CD14-positive monocyte (primary cell): ENCODE measurements around the gene DNAH10. TPM values are rescaled to one million over a fixed set of nuclear protein-coding genes. Genes with fewer than 3 reads are reported as not detected.

Source experiments
- DNase-seq, 3 donors: peaks; one replicate each; pipeline ENCODE4 v3.0.0-alpha.2; 2011 to 2022
- H2AFZ ChIP-seq: 2 replicates; pipeline ENCODE4 v1.6.0; 2012; ENCODE audit warnings: mild to moderate bottlenecking, low read depth, low read length, inconsistent platforms; ENCODE audit not compliant: insufficient read depth, poor library complexity, severe bottlenecking
- H3K27ac ChIP-seq, 2 donors: 1 replicate in 1 of 2; 2 replicates in 1 of 2; pipeline ENCODE4 v1.5.1; 2012 to 2013; ENCODE audit warnings: low read length in 2 of 2, control low read depth in 1 of 2, inconsistent platforms in 1 of 2, low read depth in 1 of 2, mild to moderate bottlenecking in 1 of 2
- H3K27me3 ChIP-seq, 2 donors: one replicate each; pipeline versions ENCODE4 v1.6.0 to v1.6.1; 2011 to 2013; ENCODE audit warnings: low read length in 2 of 2; ENCODE audit not compliant: control insufficient read depth in 2 of 2, insufficient read depth in 2 of 2
- H3K36me3 ChIP-seq, 2 donors: replicated peaks in 1 of 2; 1 replicate in 1 of 2; 2 replicates in 1 of 2; pipeline versions ENCODE4 v1.5.1 to v1.6.1; 2012 to 2013; ENCODE audit warnings: low read length in 2 of 2, control low read depth in 1 of 2, inconsistent platforms in 1 of 2, mild to moderate bottlenecking in 1 of 2; ENCODE audit not compliant: insufficient read depth in 2 of 2, control insufficient read depth in 1 of 2
- H3K4me1 ChIP-seq, 2 donors: 1 replicate in 1 of 2; 2 replicates in 1 of 2; pipeline versions ENCODE4 v1.5.1 to v1.6.1; 2012 to 2013; ENCODE audit warnings: low read length in 2 of 2, control low read depth in 1 of 2, inconsistent platforms in 1 of 2, mild to moderate bottlenecking in 1 of 2, moderate library complexity in 1 of 2; ENCODE audit not compliant: insufficient read depth in 2 of 2, control insufficient read depth in 1 of 2
- H3K4me2 ChIP-seq: replicated peaks from 2 replicates; pipeline ENCODE3; 2012; ENCODE audit warnings: low read length, moderate library complexity, mild to moderate bottlenecking; ENCODE audit not compliant: poor library complexity, severe bottlenecking; ENCODE audit errors: extremely low read depth
- H3K4me3 ChIP-seq, 3 experiments: fragments of 200-600 bp in 1 of 3; sonication (generic) in 1 of 3; replicated peaks in 1 of 3; 1 replicate in 2 of 3; 2 replicates in 1 of 3; pipeline ENCODE4 v1.5.1; 2011 to 2013; ENCODE audit warnings: low read length in 3 of 3, mild to moderate bottlenecking in 3 of 3, control low read depth in 2 of 3, low read depth in 2 of 3, inconsistent platforms in 1 of 3, moderate library complexity in 1 of 3
- H3K79me2 ChIP-seq: 2 replicates; pipeline ENCODE4 v1.6.0; 2012; ENCODE audit warnings: mild to moderate bottlenecking, control low read depth, inconsistent platforms, low read length, moderate library complexity; ENCODE audit not compliant: insufficient read depth
- H3K9ac ChIP-seq: 2 replicates; pipeline ENCODE4 v1.6.0; 2017; ENCODE audit warnings: low read length, mild to moderate bottlenecking; ENCODE audit not compliant: insufficient read depth, poor library complexity, severe bottlenecking
- H3K9me3 ChIP-seq, 2 donors: replicated peaks in 1 of 2; 1 replicate in 1 of 2; 2 replicates in 1 of 2; pipeline versions ENCODE4 v1.5.1 to v1.6.1; 2012 to 2013; ENCODE audit warnings: low read length in 2 of 2, control low read depth in 1 of 2; ENCODE audit not compliant: control insufficient read depth in 1 of 2, insufficient read depth in 1 of 2
- H4K20me1 ChIP-seq: 2 replicates; pipeline ENCODE4 v1.6.0; 2012; ENCODE audit warnings: mild to moderate bottlenecking, low read length, control low read depth, moderate library complexity; ENCODE audit not compliant: insufficient read depth
- H3K27ac Mint-ChIP-seq, 7 donors: one replicate each; pipeline ENCODE4 v1.8.0; 2020; ENCODE audit warnings: mild to moderate bottlenecking in 7 of 7, mixed read lengths in 7 of 7, moderate library complexity in 6 of 7, inconsistent platforms in 2 of 7
- H3K27me3 Mint-ChIP-seq, 3 donors: one replicate each; pipeline ENCODE4 v1.8.0; 2021 to 2022; ENCODE audit warnings: low read depth in 3 of 3, mild to moderate bottlenecking in 3 of 3, mixed read lengths in 3 of 3, moderate library complexity in 3 of 3, inconsistent platforms in 1 of 3
- H3K36me3 Mint-ChIP-seq, 2 donors: one replicate each; pipeline ENCODE4 v1.8.0; 2020; ENCODE audit warnings: mixed read lengths in 2 of 2, inconsistent platforms in 1 of 2, mild to moderate bottlenecking in 1 of 2
- H3K4me1 Mint-ChIP-seq: one replicate; pipeline ENCODE4 v1.8.0; 2020; ENCODE audit warnings: mild to moderate bottlenecking, mixed read lengths
- H3K4me3 Mint-ChIP-seq, 2 donors: one replicate each; pipeline ENCODE4 v1.8.0; 2020; ENCODE audit warnings: mild to moderate bottlenecking in 2 of 2, mixed read lengths in 2 of 2, moderate library complexity in 1 of 2
- H3K9me3 Mint-ChIP-seq, 7 donors: one replicate each; pipeline ENCODE4 v1.8.0; 2020 to 2022; ENCODE audit warnings: mixed read lengths in 7 of 7, mild to moderate bottlenecking in 6 of 7, moderate library complexity in 6 of 7, inconsistent platforms in 2 of 7
- CTCF ChIP-seq: fragments of 200-600 bp; IDR thresholded peaks from one replicate; pipeline ENCODE4 v1.8.0; 2022; ENCODE audit warnings: antibody characterized with exemption, mild to moderate bottlenecking
- WGBS: methylation state at CpG from one replicate; pipeline ENCODE4 v1.1.5; 2013; ENCODE audit warnings: missing lambda C conversion rate; ENCODE audit not compliant: insufficient coverage; 5-methylcytosine and 5-hydroxymethylcytosine counted together
- intact Hi-C, 2 donors: fragments of 100-400 bp; cut with micrococcal nuclease; formaldehyde crosslinking; loops; one replicate each; pipeline versions ENCODE4 v1.15.0 to v1.15.1; 2023
- polyA plus RNA-seq, 3 donors: library from polyadenylated mRNA; depleted of rRNA in 1 of 3; unstranded in 2 of 3; stranded (reverse) in 1 of 3; fragments of 300-500 nt in 2 of 3; fragments of >200 nt in 1 of 3; fragmentation: Illumina TruSeq in 2 of 3; gene quantifications; 1 replicate in 2 of 3; 2 replicates in 1 of 3; pipeline ENCODE4 v1.2.3, GENCODE V29; 2012 to 2021

Gene DNAH10
- polyA plus RNA-seq, 3 donors, result not detected

DNA sequence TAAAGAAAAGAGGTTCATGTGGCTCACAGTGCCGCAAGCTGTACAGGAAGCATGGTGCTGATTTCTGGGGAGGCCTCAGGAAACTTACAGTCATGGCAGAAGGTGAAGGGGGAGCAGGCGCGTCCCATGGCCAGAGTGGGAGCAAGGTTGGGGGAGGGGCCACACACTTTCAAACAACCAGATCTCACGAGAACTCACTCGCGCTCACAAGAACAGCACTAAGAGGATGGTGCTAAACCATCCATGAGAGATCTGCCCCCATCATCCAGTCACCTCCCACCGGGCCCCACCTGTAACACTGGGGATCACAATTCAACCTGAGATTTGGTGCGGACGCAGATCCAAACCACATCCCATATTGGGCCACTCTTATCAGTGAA is 130.1 kb downstream of the DNAH10 start:
- Histone ChIP-seq H4K20me1 (no peaks in the 10 kb centered on the region), H3K4me1 (peaks cover 0 to 6% of the 10 kb centered on the region in 2 donors), H3K4me2 (no peak overlapping the region), H3K9ac (no peak overlapping the region), H3K4me3 (no peak overlapping the region), H3K36me3 (no peaks in the 10 kb centered on the region), H3K79me2 (no peaks in the 10 kb centered on the region), H3K9me3 (no peaks in the 10 kb centered on the region), H2AFZ (no peak overlapping the region), H3K27me3 (no peaks in the 10 kb centered on the region), H3K27ac (no peak overlapping the region)
- Mint-ChIP-seq H3K4me3 (no peak overlapping the region), H3K27ac (no peak overlapping the region), H3K4me1 (peaks cover 35% of the 10 kb centered on the region), H3K36me3 (no peaks in the 10 kb centered on the region), H3K9me3 (peaks cover 0 to 2% (median 0%) of the 10 kb centered on the region in 7 donors), H3K27me3 (peaks cover 8 to 11% (median 10%) of the 10 kb centered on the region in 3 donors)
- intact Hi-C loops, result no loop called here
- WGBS, result 93% methylated on average over 7 of the region's 9 CpGs
- no peak for TF ChIP-seq CTCF
- DNase-seq, result no peak

- Mint-ChIP-seq H3K27me3 (peaks cover 5 to 11% (median 10%) of the 10 kb centered on the region in 3 donors), H3K27ac (no peak overlapping the region), H3K4me3 (no peak overlapping the region), H3K4me1 (peaks cover 35% of the 10 kb centered on the region), H3K9me3 (peaks cover 0 to 2% (median 0%) of the 10 kb centered on the region in 7 donors), H3K36me3 (no peaks in the 10 kb centered on the region)
- Histone ChIP-seq H2AFZ (no peak overlapping the region), H3K4me2 (no peak overlapping the region), H3K9me3 (no peaks in the 10 kb centered on the region), H3K79me2 (no peaks in the 10 kb centered on the region), H3K27ac (no peak overlapping the region), H3K4me1 (peaks cover 0 to 6% of the 10 kb centered on the region in 2 donors), H3K4me3 (no peak overlapping the region), H4K20me1 (no peaks in the 10 kb centered on the region), H3K9ac (no peak overlapping the region), H3K36me3 (no peaks in the 10 kb centered on the region), H3K27me3 (no peaks in the 10 kb centered on the region)
- no peak for TF ChIP-seq CTCF
- no peak for DNase-seq
- 89% methylated on average over 8 of the region's 10 CpGs for WGBS
- intact Hi-C loops, result no loop called here
These were observed 130.8 kb downstream of the DNAH10 start for GRCh38 chr12:123892853-123893252.
